Neural progenitor cell (in vitro differentiated cells): ENCODE measurements around the gene GRIK5. TPM values are rescaled to one million over a fixed set of nuclear protein-coding genes. Genes with fewer than 3 reads are reported as not detected.

Source experiments
- DNase-seq: peaks from one replicate; pipeline ENCODE4 v3.0.0-alpha.2; 2016; ENCODE audit warnings: low spot score
- H2AFZ ChIP-seq: fragments of 200-600 bp; sonication (generic); replicated peaks from 2 replicates; pipeline ENCODE4 v1.6.1; 2016; ENCODE audit warnings: antibody characterized with exemption
- H3F3A ChIP-seq: fragments of 200-600 bp; sonication (generic); 2 replicates; pipeline ENCODE4 v1.6.1; 2016; ENCODE audit warnings: antibody characterized with exemption, low read depth
- H3K27ac ChIP-seq: fragments of 200-600 bp; sonication (generic); 2 replicates; pipeline ENCODE4 v1.5.1; 2016; ENCODE audit warnings: mild to moderate bottlenecking
- H3K27me3 ChIP-seq: fragments of 200-600 bp; sonication (generic); 2 replicates; pipeline ENCODE4 v1.6.1; 2016; ENCODE audit warnings: mild to moderate bottlenecking, moderate library complexity
- H3K36me3 ChIP-seq: fragments of 200-600 bp; sonication (generic); 2 replicates; pipeline ENCODE4 v1.5.1; 2016
- H3K4me1 ChIP-seq: fragments of 200-600 bp; sonication (generic); 2 replicates; pipeline ENCODE4 v1.6.1; 2016; ENCODE audit warnings: mixed run types
- H3K4me2 ChIP-seq: fragments of 200-600 bp; sonication (generic); 2 replicates; pipeline ENCODE4 v1.6.1; 2016
- H3K4me3 ChIP-seq: fragments of 200-600 bp; sonication (generic); 2 replicates; pipeline ENCODE4 v1.5.1; 2016
- H3K79me2 ChIP-seq: fragments of 200-600 bp; sonication (generic); 2 replicates; pipeline ENCODE4 v1.6.1; 2016; ENCODE audit warnings: low read depth
- H3K9ac ChIP-seq: fragments of 200-600 bp; sonication (generic); 2 replicates; pipeline ENCODE4 v1.6.1; 2016
- H3K9me3 ChIP-seq: fragments of 200-600 bp; sonication (generic); 2 replicates; pipeline ENCODE4 v1.5.1; 2016; ENCODE audit warnings: low read depth
- H4K20me1 ChIP-seq: fragments of 200-600 bp; sonication (generic); 2 replicates; pipeline ENCODE4 v1.6.1; 2016; ENCODE audit warnings: low read depth
- H3K27ac Mint-ChIP-seq: 3 replicates; pipeline ENCODE4 v1.8.0; 2021; ENCODE audit warnings: mixed read lengths
- H3K27me3 Mint-ChIP-seq: 2 replicates; pipeline ENCODE4 v1.8.0; 2022; ENCODE audit warnings: low read depth, mild to moderate bottlenecking, inconsistent platforms, moderate library complexity, mixed read lengths; ENCODE audit not compliant: insufficient read depth
- H3K36me3 Mint-ChIP-seq: 3 replicates; pipeline ENCODE4 v1.8.0; 2021; ENCODE audit warnings: mixed read lengths
- H3K4me1 Mint-ChIP-seq: 3 replicates; pipeline ENCODE4 v1.8.0; 2021; ENCODE audit warnings: mixed read lengths
- H3K4me3 Mint-ChIP-seq: 3 replicates; pipeline ENCODE4 v1.8.0; 2021; ENCODE audit warnings: mild to moderate bottlenecking, moderate library complexity, mixed read lengths
- H3K9me3 Mint-ChIP-seq: 3 replicates; pipeline ENCODE4 v1.8.0; 2020; ENCODE audit warnings: mixed read lengths
- CTCF ChIP-seq: fragments of 200-600 bp; sonication (generic); IDR thresholded peaks from 2 replicates; pipeline ENCODE4 v1.5.1; 2017; ENCODE audit warnings: antibody characterized with exemption, mild to moderate bottlenecking
- EZH2 ChIP-seq: fragments of 200-600 bp; sonication (generic); IDR thresholded peaks from 2 replicates; pipeline ENCODE4 v1.6.1; 2017; ENCODE audit warnings: antibody characterized with exemption, mild to moderate bottlenecking, moderate library complexity
- EZH2phosphoT487 ChIP-seq: fragments of 200-600 bp; sonication (generic); IDR thresholded peaks from 2 replicates; pipeline ENCODE4 v1.6.1; 2017; ENCODE audit warnings: antibody characterized with exemption
- total RNA-seq: library from RNA; depleted of rRNA; stranded (reverse); fragments of >200 nt; gene quantifications from 2 replicates; pipeline ENCODE4 v1.2.3, GENCODE V29; 2015; ENCODE audit warnings: low replicate concordance

Gene GRIK5
- total RNA-seq, 1 donor from 2014 or later, result 5.8 TPM

- H3K79me2 ChIP-seq, result no peaks in the 10 kb centered on the region
- no peaks in the 10 kb centered on the region for H3K9me3 ChIP-seq
- no peaks in the 10 kb centered on the region for H4K20me1 ChIP-seq
- H2AFZ ChIP-seq, result no peak overlapping the region
- H3K4me3 Mint-ChIP-seq, result peak overlapping the region; percentile 5
- H3K9me3 Mint-ChIP-seq, result no peaks in the 10 kb centered on the region
- H3K4me1 ChIP-seq, result no peaks in the 10 kb centered on the region
- peaks cover 19% of the 10 kb centered on the region for H3K4me1 Mint-ChIP-seq
- H3K36me3 ChIP-seq, result no peaks in the 10 kb centered on the region
- H3K4me3 ChIP-seq, result no peak overlapping the region
- H3K27ac ChIP-seq, result no peak overlapping the region
- no peak for TF ChIP-seq EZH2phosphoT487
- TF ChIP-seq CTCF, result no peak
- no peak for TF ChIP-seq EZH2
- H3K27me3 Mint-ChIP-seq, result peaks cover 8% of the 10 kb centered on the region
- H3K27me3 ChIP-seq, result no peaks in the 10 kb centered on the region
- H3K36me3 Mint-ChIP-seq, result no peaks in the 10 kb centered on the region
- DNase-seq, result no peak
- H3K4me2 ChIP-seq, result no peak overlapping the region
- no peak overlapping the region for H3K27ac Mint-ChIP-seq
- no peak overlapping the region for H3K9ac ChIP-seq
- no peaks in the 10 kb centered on the region for H3F3A ChIP-seq
Observed at GRCh38 chr19:42115705-42116104, 45.7 kb upstream of the GRIK5 start.

DNA sequence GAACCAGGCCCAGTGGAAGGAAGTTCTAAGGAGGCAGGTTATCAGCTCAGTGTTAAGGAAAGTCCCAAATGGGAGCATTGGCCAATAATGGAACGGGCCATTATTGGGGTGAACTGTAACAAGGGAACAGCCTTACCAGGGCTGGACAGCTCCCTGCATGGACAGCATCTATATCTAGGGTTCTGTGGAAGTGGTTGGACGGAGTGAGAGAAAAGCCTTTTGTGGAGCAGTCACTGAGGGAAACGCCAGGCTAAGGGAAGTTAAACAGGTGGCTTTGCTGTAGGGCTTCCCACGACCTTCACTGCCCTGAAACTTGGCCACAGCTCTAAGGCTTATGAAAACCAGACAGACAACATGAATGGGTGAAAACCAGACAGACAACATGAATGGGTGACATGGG is 45.2 kb upstream of the GRIK5 start:
- H3K9me3 Mint-ChIP-seq, result no peaks in the 10 kb centered on the region
- no peak for DNase-seq

GRCh38 chr19:42114412-42114811 is 44.4 kb upstream of the GRIK5 start:
- Histone ChIP-seq H2AFZ (no peak overlapping the region), H3K4me2 (no peak overlapping the region)
- H3K9me3 Mint-ChIP-seq, result no peaks in the 10 kb centered on the region

More for the DNA sequence above, 45.2 kb upstream of the GRIK5 start:
- Histone ChIP-seq H3K36me3 (no peaks in the 10 kb centered on the region), H3K4me3 (no peak overlapping the region), H2AFZ (no peak overlapping the region), H3F3A (no peaks in the 10 kb centered on the region), H4K20me1 (no peaks in the 10 kb centered on the region), H3K79me2 (no peaks in the 10 kb centered on the region), H3K4me2 (no peak overlapping the region), H3K4me1 (no peaks in the 10 kb centered on the region), H3K9ac (no peak overlapping the region), H3K9me3 (no peaks in the 10 kb centered on the region), H3K27me3 (no peaks in the 10 kb centered on the region), H3K27ac (no peak overlapping the region)
- no peak overlapping the region for H3K4me3 Mint-ChIP-seq
- peaks cover 8% of the 10 kb centered on the region for H3K27me3 Mint-ChIP-seq
- no peaks in the 10 kb centered on the region for H3K36me3 Mint-ChIP-seq
- H3K4me1 Mint-ChIP-seq, result peaks cover 19% of the 10 kb centered on the region
- H3K27ac Mint-ChIP-seq, result no peak overlapping the region
- TF ChIP-seq EZH2phosphoT487, result no peak

More at GRCh38 chr19:42114412-42114811, 44.4 kb upstream of the GRIK5 start:
- Histone ChIP-seq H3K79me2 (no peaks in the 10 kb centered on the region), H3K4me3 (no peak overlapping the region), H3K9ac (no peak overlapping the region), H3K27me3 (no peaks in the 10 kb centered on the region), H3K36me3 (no peaks in the 10 kb centered on the region), H4K20me1 (no peaks in the 10 kb centered on the region), H3K9me3 (no peaks in the 10 kb centered on the region), H3K4me1 (no peaks in the 10 kb centered on the region), H3F3A (no peaks in the 10 kb centered on the region), H3K27ac (no peak overlapping the region)
- Mint-ChIP-seq H3K4me1 (peaks cover 19% of the 10 kb centered on the region), H3K36me3 (no peaks in the 10 kb centered on the region), H3K4me3 (no peak overlapping the region), H3K27me3 (peaks cover 8% of the 10 kb centered on the region), H3K27ac (no peak overlapping the region)
- TF ChIP-seq EZH2 (no peak), EZH2phosphoT487 (no peak), CTCF (no peak)
- no peak for DNase-seq
